OCI-LY1 (cell line): ENCODE results near the gene CFAP58.

Experiments used
- H2AFZ ChIP-seq: fragments of 200-600 bp; sonication (generic), shearing (Covaris generic); 2 replicates; pipeline ENCODE4 v1.6.0; 2014; ENCODE audit warnings: antibody characterized with exemption, mild to moderate bottlenecking, low read length
- H3F3A ChIP-seq: fragments of 200-600 bp; sonication (generic), shearing (Covaris generic); 2 replicates; pipeline ENCODE4 v1.6.0; 2014; ENCODE audit warnings: mild to moderate bottlenecking, antibody characterized with exemption, low read length, moderate library complexity; ENCODE audit not compliant: insufficient read depth
- H3K27ac ChIP-seq: fragments of 200-600 bp; sonication (generic); 2 replicates; pipeline ENCODE4 v1.5.1; 2014; ENCODE audit warnings: low read length, mixed run types, mild to moderate bottlenecking, low read depth; ENCODE audit not compliant: poor library complexity, severe bottlenecking
- H3K27me3 ChIP-seq: fragments of 200-600 bp; sonication (generic); 2 replicates; pipeline ENCODE4 v1.6.0; 2014; ENCODE audit warnings: antibody characterized with exemption, mild to moderate bottlenecking, low read length, moderate library complexity; ENCODE audit not compliant: insufficient read depth
- H3K36me3 ChIP-seq: fragments of 200-600 bp; sonication (generic); 2 replicates; pipeline ENCODE4 v1.6.1; 2014; ENCODE audit warnings: mild to moderate bottlenecking, antibody characterized with exemption, low read length, moderate library complexity, mixed read lengths; ENCODE audit not compliant: insufficient read depth
- H3K4me1 ChIP-seq: fragments of 200-600 bp; sonication (generic); 2 replicates; pipeline ENCODE4 v1.5.1; 2014; ENCODE audit warnings: mild to moderate bottlenecking, low read length, moderate library complexity; ENCODE audit not compliant: insufficient read depth, severe bottlenecking
- H3K4me2 ChIP-seq: fragments of 200-600 bp; sonication (generic), shearing (Covaris generic); 2 replicates; pipeline ENCODE4 v1.6.1; 2014; ENCODE audit warnings: low read length
- H3K4me3 ChIP-seq: fragments of 200-600 bp; sonication (generic); 2 replicates; pipeline ENCODE4 v1.5.1; 2014; ENCODE audit warnings: low read length, low read depth, mild to moderate bottlenecking, mixed read lengths; ENCODE audit not compliant: poor library complexity, severe bottlenecking
- H3K79me2 ChIP-seq: fragments of 200-600 bp; shearing (Covaris generic); 2 replicates; pipeline ENCODE4 v1.6.1; 2016; ENCODE audit warnings: mixed run types, low read length, mixed read lengths; ENCODE audit not compliant: insufficient read depth
- H3K9ac ChIP-seq: fragments of 200-600 bp; sonication (generic), shearing (Covaris generic); 2 replicates; pipeline ENCODE4 v1.6.1; 2014; ENCODE audit warnings: mild to moderate bottlenecking, low read length, mixed read lengths
- H3K9me2 ChIP-seq: fragments of 200-600 bp; sonication (generic), shearing (Covaris generic); 2 replicates; pipeline ENCODE4 v1.6.1; 2014; ENCODE audit warnings: low read depth, mild to moderate bottlenecking, low read length, mixed read lengths
- H3K9me3 ChIP-seq: fragments of 200-600 bp; shearing (Covaris generic); 2 replicates; pipeline ENCODE4 v1.6.1; 2014; ENCODE audit warnings: low read length, mixed read lengths
- H4K20me1 ChIP-seq: fragments of 200-600 bp; sonication (generic), shearing (Covaris generic); 2 replicates; pipeline ENCODE4 v1.6.0; 2016; ENCODE audit warnings: mild to moderate bottlenecking, low read length; ENCODE audit not compliant: insufficient read depth
- CTCF ChIP-seq: fragments of 200-600 bp; sonication (generic), shearing (Covaris generic); IDR thresholded peaks from 2 replicates; pipeline ENCODE4 v1.5.1; 2017; ENCODE audit warnings: mild to moderate bottlenecking, antibody characterized with exemption, low read length, moderate library complexity, mixed read lengths
- EZH2 ChIP-seq: fragments of 200-600 bp; sonication (generic), shearing (Covaris generic); IDR thresholded peaks from 2 replicates; pipeline ENCODE4 v1.8.0; 2017; ENCODE audit warnings: borderline replicate concordance, mixed run types, mild to moderate bottlenecking, antibody characterized with exemption, low read length, moderate library complexity, mixed read lengths

CFAP58 gene

DNA sequence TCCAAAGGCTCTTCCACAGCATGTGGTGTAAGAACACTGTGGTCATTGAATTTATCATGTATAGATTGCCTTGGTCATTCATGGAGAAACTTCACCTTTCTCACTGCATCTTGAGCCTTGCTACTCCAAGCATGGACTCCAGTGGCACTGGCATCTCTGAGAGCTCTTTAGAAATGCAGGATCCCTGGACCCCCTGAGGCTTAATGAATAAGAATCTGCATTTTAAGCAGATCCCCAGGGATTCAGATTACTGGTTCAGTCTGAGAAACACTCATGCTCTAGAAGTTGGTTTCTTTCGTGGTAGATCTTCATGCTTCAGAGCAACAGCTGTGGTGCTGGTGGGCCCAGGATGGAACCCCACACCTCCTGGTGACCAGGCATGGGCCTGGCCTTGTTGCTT is 63.2 kb downstream of the CFAP58 start:
- no peak overlapping the region for H3K4me3 ChIP-seq
- H3K9ac ChIP-seq = no peak overlapping the region
- no peaks in the 10 kb centered on the region for H3F3A ChIP-seq
- H3K27ac ChIP-seq = no peak overlapping the region
- H3K79me2 ChIP-seq = no peaks in the 10 kb centered on the region
- H4K20me1 ChIP-seq = no peaks in the 10 kb centered on the region
- H3K36me3 ChIP-seq = no peaks in the 10 kb centered on the region
- no peak overlapping the region for H3K4me2 ChIP-seq
- H3K27me3 ChIP-seq = no peaks in the 10 kb centered on the region
- TF ChIP-seq EZH2 (no peak), CTCF (no peak)
- no peaks in the 10 kb centered on the region for H3K9me2 ChIP-seq
- no peaks in the 10 kb centered on the region for H3K4me1 ChIP-seq
- H3K9me3 ChIP-seq = no peaks in the 10 kb centered on the region
- H2AFZ ChIP-seq = no peak overlapping the region

GRCh38 chr10:104417637-104418292 is 64.1 kb downstream of the CFAP58 start:
- Histone ChIP-seq H3K9me2 (no peaks in the 10 kb centered on the region), H3F3A (no peaks in the 10 kb centered on the region), H3K4me2 (no peak overlapping the region), H2AFZ (no peak overlapping the region), H3K27me3 (no peaks in the 10 kb centered on the region), H3K27ac (no peak overlapping the region), H3K4me1 (no peaks in the 10 kb centered on the region), H3K79me2 (no peaks in the 10 kb centered on the region), H4K20me1 (no peaks in the 10 kb centered on the region), H3K36me3 (no peaks in the 10 kb centered on the region), H3K4me3 (no peak overlapping the region), H3K9me3 (no peaks in the 10 kb centered on the region), H3K9ac (no peak overlapping the region)
- no peak for TF ChIP-seq EZH2

DNA sequence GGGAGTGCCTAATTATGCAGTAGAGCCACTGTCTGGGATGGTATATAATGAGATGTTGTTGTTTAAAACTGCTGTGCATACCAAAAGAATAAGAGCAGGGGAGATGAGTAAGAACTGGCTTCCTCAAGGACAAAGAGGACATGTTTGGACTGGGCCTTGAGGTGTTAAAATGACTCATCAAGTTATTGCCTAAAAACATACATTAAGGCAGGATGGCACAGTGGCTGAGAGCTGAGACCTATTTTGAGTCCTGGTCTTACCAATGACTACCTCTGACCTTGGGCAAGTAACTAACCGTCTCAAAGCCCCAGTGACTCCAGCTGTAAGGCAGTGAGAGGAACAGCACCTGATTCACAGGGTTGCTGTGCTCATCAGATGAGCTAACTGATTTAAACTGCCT is 71.1 kb downstream of the CFAP58 start:
- no peak overlapping the region for H2AFZ ChIP-seq
- no peak for TF ChIP-seq EZH2
- TF ChIP-seq CTCF = no peak
- H3K9me2 ChIP-seq = no peaks in the 10 kb centered on the region
- no peaks in the 10 kb centered on the region for H4K20me1 ChIP-seq
- no peaks in the 10 kb centered on the region for H3K79me2 ChIP-seq
- no peaks in the 10 kb centered on the region for H3F3A ChIP-seq
- no peaks in the 10 kb centered on the region for H3K27me3 ChIP-seq
- no peak overlapping the region for H3K9ac ChIP-seq
- no peaks in the 10 kb centered on the region for H3K4me1 ChIP-seq
- no peak overlapping the region for H3K27ac ChIP-seq
- H3K36me3 ChIP-seq = no peaks in the 10 kb centered on the region
- H3K4me2 ChIP-seq = no peak overlapping the region
- no peaks in the 10 kb centered on the region for H3K9me3 ChIP-seq
- H3K4me3 ChIP-seq = no peak overlapping the region

DNA sequence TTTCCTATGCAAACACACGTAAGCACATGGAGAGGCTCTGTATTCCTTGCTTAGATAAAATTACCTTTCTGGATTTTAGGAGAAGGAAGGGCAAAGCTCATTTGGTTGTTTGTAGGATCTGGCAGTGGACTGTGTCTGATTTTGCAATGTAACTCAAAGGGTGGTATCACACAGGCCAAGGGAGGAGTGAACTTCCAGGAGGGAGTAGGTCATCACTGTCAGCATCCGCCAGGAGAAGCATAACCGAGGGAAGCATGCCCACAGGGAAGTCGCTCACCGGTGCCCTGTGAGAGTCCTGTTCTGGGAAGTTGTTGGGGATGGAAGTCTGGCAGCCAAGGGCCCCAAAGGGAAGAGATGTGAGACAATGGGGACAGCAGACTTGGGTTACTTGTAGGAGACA is 74.4 kb downstream of the CFAP58 start:
- Histone ChIP-seq H2AFZ (no peak overlapping the region), H3K4me3 (no peak overlapping the region), H3K79me2 (no peaks in the 10 kb centered on the region), H4K20me1 (no peaks in the 10 kb centered on the region), H3K9me3 (no peaks in the 10 kb centered on the region), H3K36me3 (no peaks in the 10 kb centered on the region), H3F3A (no peaks in the 10 kb centered on the region), H3K27me3 (no peaks in the 10 kb centered on the region), H3K9me2 (no peaks in the 10 kb centered on the region), H3K9ac (no peak overlapping the region), H3K4me2 (no peak overlapping the region), H3K27ac (no peak overlapping the region), H3K4me1 (no peaks in the 10 kb centered on the region)
- TF ChIP-seq CTCF (no peak), EZH2 (no peak)
